Measurements from ENCODE around the gene GDPD3. TPM values are rescaled to one million over a fixed set of nuclear protein-coding genes. Genes with fewer than 3 reads are reported as not detected.
A peak's percentile ranks its signal among the peaks of the same experiment; 100 is the strongest.

GDPD3 gene
- total RNA-seq, 1 donor from 2014 or later, result 6.1 TPM

DNA sequence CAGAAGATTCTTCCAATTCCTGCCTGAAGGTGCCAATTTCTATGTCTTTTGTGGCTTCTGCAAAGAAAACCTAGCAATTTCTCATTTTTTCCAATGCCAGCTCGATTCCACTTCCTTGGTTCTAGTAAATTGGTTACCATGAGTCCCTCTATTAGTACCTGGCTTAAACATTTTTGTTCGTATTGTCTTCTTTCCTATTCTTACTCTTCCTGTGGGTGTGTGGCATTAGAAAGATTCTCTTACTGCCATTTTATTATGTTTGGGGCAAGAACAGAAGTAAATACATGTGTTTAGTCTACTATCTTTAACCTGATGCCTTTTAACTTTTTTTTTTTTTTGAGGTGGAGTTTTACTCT is 30.0 kb upstream of the GDPD3 start:
- ATAC-seq (ENCODE audit: low read depth), result no peak
- CTCF ChIA-PET, result interaction anchor here (0.6 to 1.1 kb wide), 2 partner anchors 40 to 43 kb away, joined by 4 to 6 read pairs; partner anchors contain the start of gene CORO1A
- POLR2A ChIA-PET, result interaction anchor here (0.6 to 1.8 kb wide), 4 partner anchors 20 to 43 kb away, joined by 3 to 13 read pairs (median 4); partner anchors contain the start of gene CORO1A
- Mint-ChIP-seq H3K27me3 (no peaks in the 10 kb centered on the region), H3K27ac (no peak overlapping the region), H3K4me3 (no peak overlapping the region), H3K9me3 (no peaks in the 10 kb centered on the region), H3K36me3 (ENCODE audit: low read depth) (no peaks in the 10 kb centered on the region), H3K4me1 (peaks cover 12% of the 10 kb centered on the region)
- no peak for DNase-seq
- intact Hi-C loops (cut with micrococcal nuclease), result no loop called here
- no peak for TF ChIP-seq CTCF (IDR thresholded peaks at IDR 0.05)

GRCh38 chr16:30142672-30143346 is 29.5 kb upstream of the GDPD3 start:
- intact Hi-C loops (cut with micrococcal nuclease), result no loop called here
- CTCF ChIA-PET, result interaction anchor here (0.6 to 1.1 kb wide), 2 partner anchors 41 to 43 kb away, joined by 4 to 6 read pairs; partner anchors contain the start of gene CORO1A
- H3K36me3 Mint-ChIP-seq (ENCODE audit: low read depth), result no peaks in the 10 kb centered on the region
- no peak overlapping the region for H3K4me3 Mint-ChIP-seq
- DNase-seq, result no peak
- ATAC-seq (ENCODE audit: low read depth), result peak; percentile 57
- H3K27ac Mint-ChIP-seq, result no peak overlapping the region
- H3K27me3 Mint-ChIP-seq, result no peaks in the 10 kb centered on the region
- H3K4me1 Mint-ChIP-seq, result peaks cover 12% of the 10 kb centered on the region
- no peak for TF ChIP-seq CTCF (IDR thresholded peaks at IDR 0.05)
- POLR2A ChIA-PET, result interaction anchor here (0.6 to 1.8 kb wide), 4 partner anchors 39 to 78 kb away, joined by 3 to 13 read pairs (median 8); partner anchors contain the start of gene CORO1A
- H3K9me3 Mint-ChIP-seq, result no peaks in the 10 kb centered on the region

- DNase-seq (no peak), ATAC-seq (ENCODE audit: low read depth) (no peak)
- no peaks in the 10 kb centered on the region for H3K9me3 Mint-ChIP-seq
- intact Hi-C loops (cut with micrococcal nuclease), result no loop called here
- no peak overlapping the region for H3K4me3 Mint-ChIP-seq
- TF ChIP-seq CTCF (IDR thresholded peaks at IDR 0.05), result no peak
- ChIA-PET CTCF (no interaction called here), POLR2A (interaction anchor here (0.6 kb wide), 1 partner anchor 77 kb away, joined by 11 read pairs; no protein-coding TSS in a partner anchor)
- H3K27ac Mint-ChIP-seq, result no peak overlapping the region
- H3K4me1 Mint-ChIP-seq, result peaks cover 12% of the 10 kb centered on the region
- no peaks in the 10 kb centered on the region for H3K27me3 Mint-ChIP-seq
- no peaks in the 10 kb centered on the region for H3K36me3 Mint-ChIP-seq (ENCODE audit: low read depth)
These were observed 28.4 kb upstream of the GDPD3 start for GRCh38 chr16:30141750-30142149.

DNA sequence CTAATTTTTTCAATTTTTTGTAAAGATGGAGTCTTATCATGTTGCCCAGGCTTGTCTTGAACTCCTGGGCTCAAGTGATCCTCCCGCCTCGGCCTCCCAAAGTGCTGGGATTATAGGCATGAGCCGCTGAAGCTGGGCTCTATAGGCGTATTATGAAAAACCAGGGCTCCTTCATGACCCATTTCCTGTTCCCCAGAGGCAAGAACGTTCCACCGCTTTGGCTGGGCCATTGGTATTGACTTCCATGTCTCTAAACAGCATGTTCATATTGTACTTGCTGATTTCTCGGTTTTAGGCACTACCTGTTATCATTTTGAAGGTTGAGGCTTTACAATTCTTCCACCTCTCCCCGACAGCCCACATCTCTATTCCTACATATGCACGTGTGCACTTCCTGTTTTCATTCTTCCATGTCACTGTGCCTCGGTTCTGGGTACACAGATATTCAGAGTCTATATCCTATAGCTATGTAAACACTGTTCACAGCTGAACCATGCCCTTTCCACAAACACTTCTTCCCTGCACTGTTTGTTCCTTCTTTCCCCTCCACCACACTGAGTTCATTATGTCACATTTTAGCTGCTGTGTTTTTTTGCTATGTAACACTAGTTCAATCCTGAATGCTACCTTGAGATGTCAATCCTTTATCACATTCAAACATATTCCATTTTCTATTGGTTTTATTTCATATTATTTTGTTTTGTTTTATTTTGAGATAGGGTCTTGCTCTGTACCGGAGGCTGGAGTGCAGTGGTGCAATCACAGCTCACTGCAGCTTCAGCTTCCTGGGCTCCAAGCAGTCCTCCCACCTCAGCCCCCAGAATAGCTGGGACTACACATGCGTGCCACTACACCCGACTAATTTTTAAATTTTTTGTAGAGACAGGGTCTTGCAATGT is 26.5 kb upstream of the GDPD3 start:
- Mint-ChIP-seq H3K9me3 (no peaks in the 10 kb centered on the region), H3K27ac (no peak overlapping the region), H3K27me3 (no peaks in the 10 kb centered on the region), H3K4me1 (peaks cover 12% of the 10 kb centered on the region), H3K36me3 (ENCODE audit: low read depth) (no peaks in the 10 kb centered on the region), H3K4me3 (no peak overlapping the region)
- intact Hi-C loops (cut with micrococcal nuclease), result no loop called here
- ChIA-PET CTCF (no interaction called here), POLR2A (interaction anchor here (1.0 to 1.6 kb wide), 2 partner anchors 17 to 46 kb away, joined by 3 to 6 read pairs; partner anchors contain the start of gene MAPK3)
- ATAC-seq (ENCODE audit: low read depth) (no peak), DNase-seq (no peak)
- no peak for TF ChIP-seq CTCF (IDR thresholded peaks at IDR 0.05)

- POLR2A ChIA-PET, result interaction anchor here (1.2 to 1.5 kb wide), 2 partner anchors 45 to 46 kb away, joined by 4 to 7 read pairs; partner anchors contain the start of gene CORO1A
- intact Hi-C loops (cut with micrococcal nuclease), result no loop called here
- no peak for TF ChIP-seq CTCF (IDR thresholded peaks at IDR 0.05)
These were observed 24.6 kb upstream of the GDPD3 start for GRCh38 chr16:30137897-30138296.

More at GRCh38 chr16:30137897-30138296, 24.6 kb upstream of the GDPD3 start:
- Mint-ChIP-seq H3K27ac (no peak overlapping the region), H3K27me3 (peaks cover 1% of the 10 kb centered on the region), H3K4me1 (peaks cover 6% of the 10 kb centered on the region), H3K4me3 (no peak overlapping the region), H3K36me3 (ENCODE audit: low read depth) (no peaks in the 10 kb centered on the region), H3K9me3 (no peaks in the 10 kb centered on the region)
- ATAC-seq (ENCODE audit: low read depth), result no peak
- CTCF ChIA-PET, result no interaction called here
- no peak for DNase-seq

Measured in activated B cell treated with CpG ODN at 0.5 μM for 24 hours (primary cell).